Measurements from ENCODE around the gene DEFB129.

DNA sequence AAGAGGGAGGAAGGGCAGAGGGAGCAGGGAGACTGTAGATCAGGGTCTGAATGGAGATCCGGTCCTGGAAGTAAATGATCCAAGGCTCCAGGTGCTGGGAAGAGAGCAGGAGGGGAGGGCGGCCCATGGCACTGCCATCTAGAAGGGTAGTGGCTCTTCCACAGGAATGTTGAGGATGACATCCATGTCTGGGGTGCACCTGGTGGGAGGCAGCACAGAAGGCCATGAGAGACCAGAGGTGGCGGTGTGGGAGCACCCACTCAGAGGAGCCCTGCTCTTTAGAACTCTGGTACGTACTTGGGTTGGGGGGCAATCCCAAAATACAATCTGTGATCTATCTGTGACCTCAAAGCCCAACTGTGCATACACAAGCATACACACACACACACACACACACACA lies 44.0 kb downstream of the DEFB129 start:
- TF ChIP-seq, protein P1, sequence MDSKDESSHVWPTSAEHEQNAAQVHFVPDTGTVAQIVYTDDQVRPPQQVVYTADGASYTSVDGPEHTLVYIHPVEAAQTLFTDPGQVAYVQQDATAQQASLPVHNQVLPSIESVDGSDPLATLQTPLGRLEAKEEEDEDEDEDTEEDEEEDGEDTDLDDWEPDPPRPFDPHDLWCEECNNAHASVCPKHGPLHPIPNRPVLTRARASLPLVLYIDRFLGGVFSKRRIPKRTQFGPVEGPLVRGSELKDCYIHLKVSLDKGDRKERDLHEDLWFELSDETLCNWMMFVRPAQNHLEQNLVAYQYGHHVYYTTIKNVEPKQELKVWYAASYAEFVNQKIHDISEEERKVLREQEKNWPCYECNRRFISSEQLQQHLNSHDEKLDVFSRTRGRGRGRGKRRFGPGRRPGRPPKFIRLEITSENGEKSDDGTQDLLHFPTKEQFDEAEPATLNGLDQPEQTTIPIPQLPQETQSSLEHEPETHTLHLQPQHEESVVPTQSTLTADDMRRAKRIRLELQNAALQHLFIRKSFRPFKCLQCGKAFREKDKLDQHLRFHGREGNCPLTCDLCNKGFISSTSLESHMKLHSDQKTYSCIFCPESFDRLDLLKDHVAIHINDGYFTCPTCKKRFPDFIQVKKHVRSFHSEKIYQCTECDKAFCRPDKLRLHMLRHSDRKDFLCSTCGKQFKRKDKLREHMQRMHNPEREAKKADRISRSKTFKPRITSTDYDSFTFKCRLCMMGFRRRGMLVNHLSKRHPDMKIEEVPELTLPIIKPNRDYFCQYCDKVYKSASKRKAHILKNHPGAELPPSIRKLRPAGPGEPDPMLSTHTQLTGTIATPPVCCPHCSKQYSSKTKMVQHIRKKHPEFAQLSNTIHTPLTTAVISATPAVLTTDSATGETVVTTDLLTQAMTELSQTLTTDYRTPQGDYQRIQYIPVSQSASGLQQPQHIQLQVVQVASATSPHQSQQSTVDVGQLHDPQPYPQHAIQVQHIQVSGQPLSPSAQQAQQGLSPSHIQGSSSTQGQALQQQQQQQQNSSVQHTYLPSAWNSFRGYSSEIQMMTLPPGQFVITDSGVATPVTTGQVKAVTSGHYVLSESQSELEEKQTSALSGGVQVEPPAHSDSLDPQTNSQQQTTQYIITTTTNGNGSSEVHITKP (IDR thresholded peaks at IDR 0.05; ENCODE audit: partially characterized antibody) = no peak
- no peak for TF ChIP-seq RFX7 (CRISPR knock-in tag; IDR thresholded peaks at IDR 0.05)
- no peak for TF ChIP-seq ZNF384 (IDR thresholded peaks at IDR 0.05; ENCODE audit: low read depth, low read length)
- TF ChIP-seq MCM3 (IDR thresholded peaks at IDR 0.05) = no peak
- no peak for TF ChIP-seq ZNF274 (IDR thresholded peaks at IDR 0.05; ENCODE audit: borderline replicate concordance, low read depth, low read length)
- TF ChIP-seq SMC3 (conservative IDR thresholded peaks at IDR 0.05; ENCODE audit: insufficient read depth, low read depth, low read length) = no peak
- TF ChIP-seq SAFB2 (IDR thresholded peaks at IDR 0.05; ENCODE audit: borderline replicate concordance, low read depth, low read length, severe bottlenecking) = no peak
- TF ChIP-seq NR3C1 (CRISPR knock-in tag; IDR thresholded peaks at IDR 0.05) = no peak
- TF ChIP-seq, protein P2, sequence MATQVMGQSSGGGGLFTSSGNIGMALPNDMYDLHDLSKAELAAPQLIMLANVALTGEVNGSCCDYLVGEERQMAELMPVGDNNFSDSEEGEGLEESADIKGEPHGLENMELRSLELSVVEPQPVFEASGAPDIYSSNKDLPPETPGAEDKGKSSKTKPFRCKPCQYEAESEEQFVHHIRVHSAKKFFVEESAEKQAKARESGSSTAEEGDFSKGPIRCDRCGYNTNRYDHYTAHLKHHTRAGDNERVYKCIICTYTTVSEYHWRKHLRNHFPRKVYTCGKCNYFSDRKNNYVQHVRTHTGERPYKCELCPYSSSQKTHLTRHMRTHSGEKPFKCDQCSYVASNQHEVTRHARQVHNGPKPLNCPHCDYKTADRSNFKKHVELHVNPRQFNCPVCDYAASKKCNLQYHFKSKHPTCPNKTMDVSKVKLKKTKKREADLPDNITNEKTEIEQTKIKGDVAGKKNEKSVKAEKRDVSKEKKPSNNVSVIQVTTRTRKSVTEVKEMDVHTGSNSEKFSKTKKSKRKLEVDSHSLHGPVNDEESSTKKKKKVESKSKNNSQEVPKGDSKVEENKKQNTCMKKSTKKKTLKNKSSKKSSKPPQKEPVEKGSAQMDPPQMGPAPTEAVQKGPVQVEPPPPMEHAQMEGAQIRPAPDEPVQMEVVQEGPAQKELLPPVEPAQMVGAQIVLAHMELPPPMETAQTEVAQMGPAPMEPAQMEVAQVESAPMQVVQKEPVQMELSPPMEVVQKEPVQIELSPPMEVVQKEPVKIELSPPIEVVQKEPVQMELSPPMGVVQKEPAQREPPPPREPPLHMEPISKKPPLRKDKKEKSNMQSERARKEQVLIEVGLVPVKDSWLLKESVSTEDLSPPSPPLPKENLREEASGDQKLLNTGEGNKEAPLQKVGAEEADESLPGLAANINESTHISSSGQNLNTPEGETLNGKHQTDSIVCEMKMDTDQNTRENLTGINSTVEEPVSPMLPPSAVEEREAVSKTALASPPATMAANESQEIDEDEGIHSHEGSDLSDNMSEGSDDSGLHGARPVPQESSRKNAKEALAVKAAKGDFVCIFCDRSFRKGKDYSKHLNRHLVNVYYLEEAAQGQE (IDR thresholded peaks at IDR 0.05; ENCODE audit: borderline replicate concordance) = no peak
- TF ChIP-seq, protein P2 (CRISPR knock-in tag; IDR thresholded peaks at IDR 0.05; ENCODE audit: low read depth) = no peak
- no peak for TF ChIP-seq SRSF3 (IDR thresholded peaks at IDR 0.05; ENCODE audit: insufficient read depth, low read length)
- no peak for TF ChIP-seq ZNF12 (CRISPR knock-in tag; IDR thresholded peaks at IDR 0.05)
- TF ChIP-seq, protein P3, sequence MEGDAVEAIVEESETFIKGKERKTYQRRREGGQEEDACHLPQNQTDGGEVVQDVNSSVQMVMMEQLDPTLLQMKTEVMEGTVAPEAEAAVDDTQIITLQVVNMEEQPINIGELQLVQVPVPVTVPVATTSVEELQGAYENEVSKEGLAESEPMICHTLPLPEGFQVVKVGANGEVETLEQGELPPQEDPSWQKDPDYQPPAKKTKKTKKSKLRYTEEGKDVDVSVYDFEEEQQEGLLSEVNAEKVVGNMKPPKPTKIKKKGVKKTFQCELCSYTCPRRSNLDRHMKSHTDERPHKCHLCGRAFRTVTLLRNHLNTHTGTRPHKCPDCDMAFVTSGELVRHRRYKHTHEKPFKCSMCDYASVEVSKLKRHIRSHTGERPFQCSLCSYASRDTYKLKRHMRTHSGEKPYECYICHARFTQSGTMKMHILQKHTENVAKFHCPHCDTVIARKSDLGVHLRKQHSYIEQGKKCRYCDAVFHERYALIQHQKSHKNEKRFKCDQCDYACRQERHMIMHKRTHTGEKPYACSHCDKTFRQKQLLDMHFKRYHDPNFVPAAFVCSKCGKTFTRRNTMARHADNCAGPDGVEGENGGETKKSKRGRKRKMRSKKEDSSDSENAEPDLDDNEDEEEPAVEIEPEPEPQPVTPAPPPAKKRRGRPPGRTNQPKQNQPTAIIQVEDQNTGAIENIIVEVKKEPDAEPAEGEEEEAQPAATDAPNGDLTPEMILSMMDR (IDR thresholded peaks at IDR 0.05 in 2 of 3, conservative IDR thresholded peaks at IDR 0.05 in 1 of 3; ENCODE audit: insufficient read depth in 2 of 3, low read depth in 1 of 3, low read length in 3 of 3) = no peak

Data from K562 (cell line).